T-cell (primary cell): Measurements from ENCODE around the gene TMEM94. TPM values are rescaled to one million over a fixed set of nuclear protein-coding genes. Genes with fewer than 3 reads are reported as not detected.

Source experiments
- ATAC-seq, 4 experiments: fragments of 200-7000 bp in 3 of 4; fragments of 150-1000 bp in 1 of 4; cut with Tn5 transposase; replicated peaks in 1 of 4; 1 replicate in 3 of 4; 2 replicates in 1 of 4; pipeline ENCODE4 v1.10.0; 2021; ENCODE audit warnings: moderate library complexity in 3 of 4, mild to moderate bottlenecking in 2 of 4, moderate number of reproducible peaks in 1 of 4
- CTCF ChIA-PET, 2 donors: fragments of 300-600 bp; sonication (Branson Sonifier 250); formaldehyde crosslinking; loops; one replicate each; lab custom pipeline; 2022; ENCODE audit warnings: antibody characterized with exemption in 2 of 2; lab: Charles Lee
- POLR2A ChIA-PET, 2 donors: fragments of 300-600 bp; sonication (Branson Sonifier 250); formaldehyde crosslinking; loops; one replicate each; lab custom pipeline; 2022; ENCODE audit warnings: antibody characterized with exemption in 2 of 2; lab: Charles Lee
- DNase-seq, 35 experiments: peaks; one replicate each; pipeline versions ENCODE4 v3.0.0 to v3.0.0-alpha.2; 2013 to 2023
- H3K27ac ChIP-seq: one replicate; pipeline ENCODE4 v1.5.1; 2013; ENCODE audit warnings: low read length
- H3K27me3 ChIP-seq, 2 experiments: replicated peaks in 1 of 2; 1 replicate in 1 of 2; 2 replicates in 1 of 2; pipeline versions ENCODE4 v1.6.1 to v1.7.0; 2013; ENCODE audit warnings: low read length in 1 of 2, mixed read lengths in 1 of 2; ENCODE audit not compliant: control insufficient read depth in 2 of 2, insufficient read depth in 2 of 2; ENCODE audit errors: extremely low read depth in 1 of 2
- H3K36me3 ChIP-seq, 2 donors: 1 replicate in 1 of 2; 2 replicates in 1 of 2; pipeline versions ENCODE4 v1.6.1 to v1.7.0; 2013; ENCODE audit warnings: low read length in 1 of 2; ENCODE audit not compliant: control insufficient read depth in 2 of 2, insufficient read depth in 1 of 2; ENCODE audit errors: extremely low read depth in 1 of 2
- H3K4me1 ChIP-seq, 2 experiments: 1 replicate in 1 of 2; 2 replicates in 1 of 2; pipeline versions ENCODE4 v1.6.1 to v1.7.0; 2013; ENCODE audit warnings: low read length in 2 of 2, mixed read lengths in 1 of 2; ENCODE audit not compliant: insufficient read depth in 2 of 2, control insufficient read depth in 1 of 2; ENCODE audit errors: extremely low read depth in 1 of 2
- H3K4me3 ChIP-seq, 2 donors: 1 replicate in 1 of 2; 2 replicates in 1 of 2; pipeline versions ENCODE4 v1.5.1 to v1.7.0; 2013; ENCODE audit warnings: mild to moderate bottlenecking in 2 of 2, low read length in 1 of 2, moderate library complexity in 1 of 2; ENCODE audit not compliant: control insufficient read depth in 1 of 2; ENCODE audit errors: extremely low read depth in 1 of 2
- H3K9me3 ChIP-seq: 2 replicates; pipeline ENCODE4 v1.7.0; 2013
- H3K27ac Mint-ChIP-seq, 2 donors: one replicate each; pipeline ENCODE4 v1.8.0; 2020 to 2021; ENCODE audit warnings: mild to moderate bottlenecking in 2 of 2, mixed read lengths in 2 of 2
- H3K27me3 Mint-ChIP-seq, 2 donors: one replicate each; pipeline ENCODE4 v1.8.0; 2021 to 2022; ENCODE audit warnings: mixed read lengths in 2 of 2
- H3K36me3 Mint-ChIP-seq: one replicate; pipeline ENCODE4 v1.8.0; 2021; ENCODE audit warnings: mixed read lengths
- H3K4me1 Mint-ChIP-seq, 3 donors: one replicate each; pipeline ENCODE4 v1.8.0; 2020 to 2022; ENCODE audit warnings: mixed read lengths in 3 of 3, mild to moderate bottlenecking in 1 of 3
- H3K4me3 Mint-ChIP-seq, 3 donors: one replicate each; pipeline ENCODE4 v1.8.0; 2020 to 2022; ENCODE audit warnings: mild to moderate bottlenecking in 3 of 3, mixed read lengths in 3 of 3, moderate library complexity in 3 of 3
- H3K9me3 Mint-ChIP-seq, 3 donors: one replicate each; pipeline ENCODE4 v1.8.0; 2020 to 2022; ENCODE audit warnings: mixed read lengths in 3 of 3
- WGBS: methylation state at CpG from one replicate; pipeline ENCODE4 v1.1.5; 2013; ENCODE audit warnings: missing lambda C conversion rate; ENCODE audit not compliant: insufficient coverage; 5-methylcytosine and 5-hydroxymethylcytosine counted together
- total RNA-seq, 35 experiments: library from RNA in 6 of 35; stranded (reverse) in 6 of 35; fragments of 120-200 nt in 1 of 35; gene quantifications; one replicate each; pipeline versions ENCODE4 v1.2.1 to v1.2.4 and lab custom pipeline; 2013 to 2026

TMEM94 gene
- total RNA-seq, 5 donors from 2014 or later (not counting 1 experiment from before 2014, with no cell fraction given) = 78.5 to 125 (median 105) TPM

DNA sequence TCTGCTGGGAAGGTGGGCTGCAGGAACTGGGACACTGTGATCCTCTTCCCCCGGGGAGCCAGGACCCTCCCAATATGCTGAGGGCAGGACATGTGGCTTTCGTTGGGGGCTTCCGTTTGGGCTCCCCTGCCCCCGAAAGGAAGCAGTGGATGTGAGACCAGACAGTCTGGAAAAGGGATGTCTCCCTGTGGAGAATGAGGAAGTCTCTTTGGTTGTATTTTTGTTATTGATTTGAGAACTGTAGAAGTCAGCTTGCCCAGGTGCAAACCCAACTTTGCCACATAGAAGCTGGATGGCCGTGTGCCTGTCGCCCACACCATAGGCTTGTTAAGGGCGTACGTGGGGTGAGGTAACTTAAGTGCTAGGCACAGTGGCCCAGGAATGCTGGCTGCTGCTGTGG lies 87.8 kb downstream of the TMEM94 start:
- peaks cover 0 to 3% (median 0%) of the 10 kb centered on the region in 3 donors for H3K4me1 Mint-ChIP-seq
- Histone ChIP-seq H3K4me3 (no peak overlapping the region), H3K36me3 (peaks cover 0 to 35% of the 10 kb centered on the region in 2 donors), H3K4me1 (peaks cover 0 to 4% of the 10 kb centered on the region in 2 experiments), H3K27me3 (peaks cover 0 to 3% of the 10 kb centered on the region in 2 experiments), H3K27ac (no peak overlapping the region), H3K9me3 (no peaks in the 10 kb centered on the region)
- H3K27me3 Mint-ChIP-seq = no peaks in the 10 kb centered on the region
- ChIA-PET POLR2A (no interaction called here), CTCF (interaction anchor here in 1 of 2 donors (0.6 kb wide), 1 partner anchor 194 kb away, joined by 5 read pairs; no protein-coding TSS in a partner anchor)
- DNase-seq (no peak), ATAC-seq (no peak)
- peaks cover 22% of the 10 kb centered on the region for H3K36me3 Mint-ChIP-seq
- H3K27ac Mint-ChIP-seq = no peak overlapping the region
- no peak overlapping the region for H3K4me3 Mint-ChIP-seq
- WGBS = 91% methylated on average over 7 of the region's 8 CpGs
- no peaks in the 10 kb centered on the region for H3K9me3 Mint-ChIP-seq

DNA sequence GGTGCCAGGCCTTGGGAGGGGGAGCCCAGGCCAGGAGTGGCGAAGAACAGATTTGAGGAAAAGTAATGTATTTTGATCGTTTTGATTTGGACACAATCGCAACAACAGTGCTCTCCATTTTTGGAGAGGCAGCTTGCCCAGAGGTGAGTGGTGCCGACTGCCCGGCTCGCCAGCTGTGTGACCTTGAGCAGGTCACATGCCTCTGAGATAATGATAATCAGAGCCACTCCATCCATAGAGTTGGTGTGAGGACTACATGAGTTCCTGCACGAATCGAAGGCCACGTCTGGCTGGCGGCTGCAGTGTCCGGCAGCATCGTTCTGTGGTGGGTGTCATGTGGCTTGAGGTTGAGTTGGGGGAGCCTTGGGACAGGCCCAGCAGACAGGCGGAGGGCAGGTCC lies 89.7 kb downstream of the TMEM94 start:
- H3K27me3 ChIP-seq = no peaks in the 10 kb centered on the region
- Mint-ChIP-seq H3K36me3 (peaks cover 22% of the 10 kb centered on the region), H3K9me3 (no peaks in the 10 kb centered on the region), H3K4me1 (peaks cover 0 to 3% (median 0%) of the 10 kb centered on the region in 3 donors), H3K4me3 (no peak overlapping the region), H3K27me3 (no peaks in the 10 kb centered on the region), H3K27ac (no peak overlapping the region)
- no peak overlapping the region for H3K4me3 ChIP-seq
- H3K4me1 ChIP-seq = peaks cover 0 to 3% of the 10 kb centered on the region in 2 experiments
- no peak overlapping the region for H3K27ac ChIP-seq
- POLR2A ChIA-PET = interaction anchor here in 1 of 2 donors (0.5 kb wide), 1 partner anchor 173 kb away, joined by 8 read pairs; no protein-coding TSS in a partner anchor
- CTCF ChIA-PET = no interaction called here
- WGBS = 98% methylated on average over 12 of the region's 13 CpGs
- H3K9me3 ChIP-seq = no peaks in the 10 kb centered on the region
- DNase-seq = no peak
- ATAC-seq = no peak
- peaks cover 0 to 32% of the 10 kb centered on the region in 2 donors for H3K36me3 ChIP-seq

DNA sequence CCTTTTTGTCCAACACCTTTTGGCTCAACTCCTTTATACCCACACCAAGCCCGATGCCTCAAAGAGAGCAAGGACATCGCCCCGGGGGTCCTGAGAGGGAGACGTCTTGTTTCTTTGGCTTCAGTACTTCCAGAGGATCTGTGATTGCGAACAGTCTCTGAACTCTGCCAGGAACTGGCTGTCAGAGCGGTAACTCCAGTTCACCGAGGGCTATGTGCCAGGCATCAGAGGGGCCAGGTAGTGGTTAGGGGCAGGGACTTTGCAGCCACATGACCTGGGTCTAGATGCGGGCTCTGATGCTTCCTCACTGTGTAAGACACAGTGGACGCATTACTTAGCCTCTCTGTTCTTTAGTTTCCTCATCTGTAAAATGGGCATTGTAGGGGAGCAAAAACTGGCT lies 90.7 kb downstream of the TMEM94 start:
- Histone ChIP-seq H3K9me3 (no peaks in the 10 kb centered on the region), H3K27ac (no peak overlapping the region), H3K4me1 (no peaks in the 10 kb centered on the region), H3K36me3 (peaks cover 0 to 32% of the 10 kb centered on the region in 2 donors), H3K4me3 (no peak overlapping the region), H3K27me3 (no peaks in the 10 kb centered on the region)
- no peaks in the 10 kb centered on the region for H3K9me3 Mint-ChIP-seq
- ATAC-seq = no peak
- WGBS = 96% methylated on average over 9 of the region's 9 CpGs
- H3K36me3 Mint-ChIP-seq = peaks cover 20% of the 10 kb centered on the region
- no peak overlapping the region for H3K27ac Mint-ChIP-seq
- no peaks in the 10 kb centered on the region for H3K4me1 Mint-ChIP-seq
- ChIA-PET POLR2A (no interaction called here), CTCF (no interaction called here)
- no peaks in the 10 kb centered on the region for H3K27me3 Mint-ChIP-seq
- H3K4me3 Mint-ChIP-seq = no peak overlapping the region
- DNase-seq = no peak

DNA sequence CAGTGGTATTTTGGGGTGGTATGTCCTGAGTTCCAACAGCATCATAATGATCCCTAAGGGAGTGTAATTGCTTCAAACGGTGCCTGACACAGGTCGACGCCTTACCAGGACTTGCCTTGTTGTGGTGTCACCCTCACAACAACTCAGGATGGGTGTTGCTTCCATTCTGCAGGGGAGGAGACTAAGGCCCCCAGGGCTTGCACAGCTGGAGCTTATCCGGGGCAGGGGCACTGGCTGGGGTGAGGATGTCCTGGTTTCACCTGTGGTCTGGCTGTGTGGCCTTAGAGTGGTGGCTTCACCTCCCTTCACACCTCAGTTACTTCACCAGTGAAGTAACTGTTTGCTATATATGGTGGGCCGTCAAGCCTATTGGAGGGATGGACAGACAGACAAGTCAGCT lies 92.4 kb downstream of the TMEM94 start:
- Histone ChIP-seq H3K9me3 (no peaks in the 10 kb centered on the region), H3K27ac (no peak overlapping the region), H3K4me3 (no peak overlapping the region), H3K36me3 (peaks cover 0 to 22% of the 10 kb centered on the region in 2 donors), H3K27me3 (no peaks in the 10 kb centered on the region), H3K4me1 (no peaks in the 10 kb centered on the region)
- POLR2A ChIA-PET = no interaction called here
- WGBS = 80% methylated on average over 1 of the region's 5 CpGs
- Mint-ChIP-seq H3K36me3 (peaks cover 15% of the 10 kb centered on the region), H3K27me3 (no peaks in the 10 kb centered on the region), H3K9me3 (no peaks in the 10 kb centered on the region), H3K27ac (no peak overlapping the region), H3K4me1 (no peaks in the 10 kb centered on the region), H3K4me3 (no peak overlapping the region)
- no peak for ATAC-seq
- no peak for DNase-seq
- CTCF ChIA-PET = no interaction called here

Other genes starting within 250 kb of the TMEM94 start
- gene GGA3, start 195.0 kb upstream of the TMEM94 start, total RNA-seq = 100 to 1,000 TPM in 3 of 5 donors, 10 to 100 TPM in 2; 78.1 to 118 (median 102) TPM
- gene MRPS7, start 194.8 kb upstream of the TMEM94 start, total RNA-seq = 10 to 100 TPM; 29.8 to 39.4 (median 33.6) TPM
- 10 to 100 TPM; 27.1 to 45.6 (median 39.2) TPM for gene MIF4GD, start 185.4 kb upstream of the TMEM94 start, total RNA-seq
- gene SLC25A19, start 167.2 kb upstream of the TMEM94 start, total RNA-seq = 10 to 100 TPM; 12.4 to 30.1 (median 25.9) TPM
- 100 to 1,000 TPM; 103 to 133 (median 130) TPM for gene GRB2, start 51.0 kb upstream of the TMEM94 start, total RNA-seq
- under 1 TPM; 0.28 to 0.88 (median 0.85) TPM for gene CASKIN2, start 58.9 kb downstream of the TMEM94 start, total RNA-seq
- 10 to 100 TPM; 54.9 to 94.7 (median 67.6) TPM for gene TSEN54, start 59.9 kb downstream of the TMEM94 start, total RNA-seq
- gene LLGL2, start 69.1 kb downstream of the TMEM94 start, total RNA-seq = 10 to 100 TPM; 31.2 to 75.7 (median 53.4) TPM
- gene MYO15B, start 131.2 kb downstream of the TMEM94 start, total RNA-seq = 100 to 1,000 TPM; 171 to 382 (median 273) TPM
- gene SMIM5, start 176.8 kb downstream of the TMEM94 start, total RNA-seq = 1 to 10 TPM in 2 of 5 donors, under 1 TPM in 3; 0.35 to 2.2 (median 0.82) TPM
- gene RECQL5, start 210.5 kb downstream of the TMEM94 start, total RNA-seq = 10 to 100 TPM; 38.0 to 75.0 (median 61.9) TPM
- 100 to 1,000 TPM; 124 to 191 (median 128) TPM for gene SAP30BP, start 210.7 kb downstream of the TMEM94 start, total RNA-seq